Esophagus squamous epithelium (tissue), 4 donors: Measurements from ENCODE around the gene CDC42BPB.

Experiments
- CTCF ChIP-seq, 6 experiments: fragments of 450-650 bp in 4 of 6; fragments of 200-600 bp in 2 of 6; sonication (generic) in 2 of 6; IDR thresholded peaks; one replicate each; pipeline ENCODE4 v1.5.1; 2016 to 2019; ENCODE audit warnings: antibody characterized with exemption in 6 of 6, mild to moderate bottlenecking in 4 of 6, moderate library complexity in 4 of 6
- POLR2A ChIP-seq, 4 donors: fragments of 450-650 bp; IDR thresholded peaks; one replicate each; pipeline ENCODE4 v1.6.1; 2017; ENCODE audit warnings: antibody characterized with exemption in 4 of 4, mild to moderate bottlenecking in 4 of 4, moderate library complexity in 3 of 4

GRCh38 chr14:103074729-103075367, 17.5 kb upstream of the CDC42BPB start:
- TF ChIP-seq CTCF (IDR thresholded peaks at IDR 0.05) (no peak), POLR2A (IDR thresholded peaks at IDR 0.05) (no peak)
